SIG-M5 treated with dmso at 0.1 percent for 504 hours (cell line): ENCODE measurements around the gene CACNG3.
"Not testable (repeated sequence)": the region's sequence is repeated elsewhere in the genome, so short reads cannot be mapped to it uniquely, and the experiment has no call there.

ENCODE experiments used
- DNase-seq: peaks from one replicate; lab custom pipeline; 2025; ENCODE audit not compliant: unreplicated experiment; lab: John Stamatoyannopoulos, UW

CACNG3 gene

DNA sequence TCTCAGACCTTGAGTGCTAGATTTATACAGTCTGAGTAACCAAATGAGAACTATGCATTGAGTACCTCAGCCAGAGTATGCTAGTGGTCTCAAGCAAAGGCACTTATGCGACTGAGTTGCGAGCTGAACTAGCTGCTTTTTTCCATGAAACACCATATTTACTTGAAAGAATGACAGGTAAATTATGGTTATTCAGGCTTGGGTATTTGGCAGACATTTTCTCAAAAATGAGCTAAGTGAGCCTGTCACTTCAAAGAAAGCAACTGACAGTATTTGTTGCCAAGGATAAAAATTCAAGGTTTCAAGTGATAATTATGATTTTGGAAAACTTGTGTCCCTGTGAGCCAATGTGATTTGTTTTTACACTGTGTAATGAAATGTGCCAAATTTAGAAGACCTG, 19.3 kb downstream of the CACNG3 start:
- DNase-seq, result no peak

DNA sequence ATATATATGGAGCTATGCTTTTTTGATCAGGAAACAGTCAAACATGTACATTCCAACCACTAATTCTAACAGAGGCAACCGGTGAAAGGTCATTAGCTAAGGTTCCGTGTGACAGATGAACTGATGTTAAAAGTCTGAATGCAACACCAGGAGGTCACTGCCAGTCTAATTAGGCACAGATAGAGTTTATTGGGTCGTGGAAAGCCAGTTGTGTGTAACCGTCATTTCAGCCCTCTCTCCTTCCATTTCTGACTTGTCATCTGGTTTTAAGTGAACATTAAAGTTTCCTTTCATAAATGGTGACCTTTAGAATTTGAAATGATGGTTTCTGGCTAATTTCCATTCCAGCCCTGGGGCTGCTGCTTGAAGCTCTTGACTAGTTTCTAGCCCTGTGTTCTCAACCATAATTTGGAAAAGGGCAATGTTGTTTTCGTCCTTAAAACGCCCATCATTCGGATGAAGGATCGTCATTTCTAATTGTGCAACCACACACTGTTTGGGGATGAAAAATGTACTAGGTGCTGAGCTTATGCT, 23.9 kb downstream of the CACNG3 start:
- DNase-seq, result no peak

DNA sequence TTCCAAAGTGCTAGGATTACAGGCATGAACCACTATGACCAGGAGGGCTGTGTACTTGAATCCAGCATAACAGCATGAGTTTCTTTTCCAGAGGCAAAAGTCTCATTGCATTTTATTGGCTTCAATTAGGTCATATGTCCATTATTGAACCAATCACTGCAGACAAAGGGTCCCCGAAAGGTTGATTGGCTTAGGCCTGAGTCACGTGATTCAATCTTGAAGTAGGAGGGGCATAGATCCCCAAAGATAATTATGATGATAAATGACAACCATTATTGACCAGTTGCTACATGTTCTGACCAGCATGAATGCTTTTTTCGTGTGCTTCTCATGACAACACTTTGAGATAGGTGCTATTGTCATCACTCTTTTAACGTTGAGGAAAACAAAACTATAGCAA, 25.3 kb downstream of the CACNG3 start:
- no peak for DNase-seq

DNA sequence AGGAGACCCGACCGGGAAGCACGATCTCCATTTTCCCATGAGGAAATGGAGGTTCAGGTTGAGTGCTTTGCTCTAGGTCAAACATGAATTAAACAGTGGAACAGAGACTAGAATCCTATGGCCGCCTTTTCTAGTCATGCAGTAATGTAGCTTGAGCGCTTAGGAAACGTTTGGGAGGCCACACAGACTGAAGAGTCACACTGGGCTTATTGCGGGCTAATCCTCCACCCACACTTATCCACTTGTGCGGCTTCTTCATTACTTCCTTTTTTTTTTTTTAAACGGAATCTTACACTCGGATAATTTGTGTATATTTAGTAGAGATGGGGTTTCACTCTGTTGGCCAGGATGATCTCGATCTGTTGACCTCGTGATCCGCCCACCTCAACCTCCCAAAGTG, 26.0 kb downstream of the CACNG3 start:
- DNase-seq, result no peak

- no peak for DNase-seq
Measured at GRCh38 chr16:24286741-24287405, 30.7 kb downstream of the CACNG3 start.

- DNase-seq, result no peak
Measured at GRCh38 chr16:24288516-24288915, 32.4 kb downstream of the CACNG3 start.

DNA sequence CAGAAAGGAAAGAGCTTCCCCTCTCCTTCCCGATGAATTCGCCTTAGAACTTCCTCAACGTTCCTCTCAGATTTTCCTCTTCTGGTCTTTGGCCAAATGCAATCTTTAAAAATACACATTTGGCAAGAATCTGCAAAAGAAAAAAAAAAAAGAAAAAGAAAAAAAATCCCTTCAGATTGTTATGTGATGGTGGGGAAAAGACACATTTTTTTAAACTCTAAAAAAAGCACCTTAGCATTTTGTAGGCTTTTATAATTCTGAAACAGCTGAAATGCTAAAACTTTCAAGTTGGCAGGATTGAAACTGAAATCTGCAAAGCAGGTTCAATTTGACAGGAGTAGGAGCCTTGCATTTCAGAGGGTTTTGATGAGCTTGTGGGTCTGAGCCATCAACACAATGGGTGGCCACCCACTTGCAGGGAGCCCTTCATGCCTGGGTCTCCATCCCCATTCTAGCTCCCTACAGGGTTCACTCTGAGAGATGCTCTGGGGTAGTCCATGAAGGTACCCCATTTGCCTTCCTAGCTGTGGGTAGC, 33.1 kb downstream of the CACNG3 start:
- no peak for DNase-seq

GRCh38 chr16:24291932-24292331, 35.8 kb downstream of the CACNG3 start:
- DNase-seq, result no peak

DNA sequence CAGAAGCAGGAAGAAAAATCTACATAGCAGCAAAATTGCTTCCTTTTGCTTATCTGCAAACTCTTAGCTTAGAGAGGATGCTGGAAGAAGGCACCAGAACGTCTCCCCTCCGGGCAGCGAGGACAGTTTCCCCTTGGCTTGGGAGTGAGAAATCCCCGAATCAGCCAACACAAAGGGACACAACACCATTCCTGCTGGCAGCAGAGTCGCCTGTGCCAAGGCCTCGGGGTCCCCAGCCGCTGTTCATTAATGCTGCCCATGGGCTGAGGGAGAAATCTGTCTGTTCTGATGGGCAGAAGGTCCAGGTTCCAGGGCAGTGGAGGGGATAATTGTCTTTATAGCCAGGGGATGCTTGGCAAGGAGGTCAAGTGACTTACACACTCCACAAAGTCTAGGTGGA, 38.0 kb downstream of the CACNG3 start:
- DNase-seq, result no peak

- no peak for DNase-seq
Measured at GRCh38 chr16:24297375-24297774, 41.2 kb downstream of the CACNG3 start.

GRCh38 chr16:24298548-24299167, 42.5 kb downstream of the CACNG3 start:
- no peak for DNase-seq

- DNase-seq, result not testable (repeated sequence)
Measured at GRCh38 chr16:24300750-24301149, 44.6 kb downstream of the CACNG3 start.

- DNase-seq, result no peak
Measured at GRCh38 chr16:24302636-24303035, 46.5 kb downstream of the CACNG3 start.

GRCh38 chr16:24308200-24308599, 52.1 kb downstream of the CACNG3 start:
- DNase-seq, result no peak

DNA sequence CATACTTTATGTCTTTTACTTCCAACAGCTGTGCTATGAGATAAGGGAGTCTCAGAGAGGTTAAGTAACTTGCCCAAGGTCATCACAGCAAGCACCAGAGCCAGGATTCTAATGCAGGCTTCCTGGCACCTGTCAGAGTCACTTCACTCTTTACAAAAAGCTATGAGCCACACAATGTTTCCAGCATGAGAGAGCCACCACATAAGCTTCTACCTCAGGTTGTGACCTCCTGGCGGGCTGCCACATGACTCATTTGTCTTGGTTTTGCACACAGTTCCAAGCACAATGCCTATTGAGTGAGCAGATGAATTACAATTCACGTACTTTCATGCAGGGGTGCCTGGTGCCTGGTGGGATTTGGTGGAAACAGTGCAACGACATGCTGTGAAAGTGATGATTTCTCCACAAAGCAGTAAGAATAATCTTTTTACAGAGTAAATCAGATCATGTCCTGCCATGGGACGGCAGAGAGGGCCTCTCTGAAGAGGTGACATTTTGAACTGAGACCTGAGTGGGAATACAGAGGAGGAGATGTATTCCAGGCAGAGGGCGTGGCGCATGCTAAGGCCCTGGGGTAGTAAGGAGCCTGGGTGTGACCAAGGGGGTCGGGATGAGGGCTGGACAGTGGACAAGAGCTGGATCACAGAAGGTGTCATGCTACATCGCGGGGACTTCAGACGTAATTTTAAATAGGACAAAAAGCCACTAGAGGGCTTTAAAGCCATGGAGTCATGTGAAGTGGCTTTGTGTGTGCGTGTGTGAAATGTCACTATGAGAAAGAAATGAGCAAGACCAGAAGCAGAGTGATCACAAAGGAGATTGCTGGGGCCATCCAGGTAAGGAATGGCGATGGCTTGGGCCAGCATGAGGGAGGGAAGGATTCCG, 53.4 kb downstream of the CACNG3 start:
- DNase-seq, result no peak

DNA sequence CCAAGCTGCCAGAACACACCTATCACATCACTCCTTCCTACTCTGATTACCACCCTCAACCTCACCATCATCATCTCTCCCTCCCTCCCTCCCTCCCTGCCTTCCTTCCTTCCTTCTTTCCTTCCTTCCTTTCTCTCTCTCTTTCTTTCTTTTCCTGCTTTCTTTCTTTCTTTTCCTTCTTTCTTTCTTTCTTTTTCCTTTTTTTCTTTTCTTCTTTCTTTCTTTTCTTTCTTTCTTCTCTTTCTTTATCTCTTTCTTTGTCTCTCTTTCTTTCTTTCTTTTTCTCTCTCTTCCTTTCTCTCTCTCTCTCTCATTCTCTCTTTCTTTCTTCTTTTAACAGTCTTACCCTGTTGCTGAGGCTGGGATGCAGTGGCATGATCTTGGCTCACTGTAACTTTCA, 59.2 kb downstream of the CACNG3 start:
- DNase-seq, result no peak

DNA sequence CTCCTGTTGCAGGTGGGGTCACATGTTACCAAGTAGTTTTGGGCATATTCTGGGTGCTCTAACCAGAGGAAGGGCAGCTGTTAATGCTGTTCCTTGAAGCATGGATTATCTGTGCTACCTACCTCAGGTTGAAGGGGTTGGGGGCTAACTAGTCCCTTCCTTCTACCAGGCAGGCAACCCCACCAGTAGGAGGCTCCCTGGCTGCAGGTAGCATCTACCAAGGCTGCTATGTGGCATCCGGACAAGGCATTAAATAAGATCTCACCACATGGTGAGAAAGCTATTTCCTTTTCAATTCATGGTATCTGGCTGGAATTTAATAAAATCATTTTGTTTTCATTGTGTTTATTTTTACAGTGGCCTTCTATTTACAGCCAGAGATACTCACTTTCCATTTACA, 62.5 kb downstream of the CACNG3 start:
- DNase-seq, result no peak

- no peak for DNase-seq
Measured at GRCh38 chr16:24319126-24319814, 63.1 kb downstream of the CACNG3 start.

DNA sequence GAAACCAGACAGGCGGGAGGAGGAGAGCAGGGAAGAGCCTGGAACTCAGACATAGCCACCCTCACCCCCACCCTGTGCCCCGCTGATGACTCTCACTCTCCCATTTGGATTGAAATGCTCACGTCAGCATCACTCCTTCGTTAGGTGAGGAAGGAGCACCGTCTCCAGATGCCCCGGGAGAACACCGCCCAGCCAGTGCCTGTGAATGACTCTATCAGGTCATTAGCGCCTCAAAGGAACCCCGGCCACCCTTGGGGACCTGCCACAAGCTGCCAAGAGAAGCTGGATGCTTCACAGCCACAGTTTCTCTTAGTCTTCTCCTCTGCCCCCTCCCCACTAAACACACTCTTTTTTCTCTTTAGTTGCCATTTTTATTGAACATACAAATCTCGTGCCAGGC, 66.0 kb downstream of the CACNG3 start:
- DNase-seq, result no peak

GRCh38 chr16:24324421-24324820, 68.3 kb downstream of the CACNG3 start:
- DNase-seq, result no peak
